CD4-positive, alpha-beta memory T cell (primary cell): ENCODE data around the gene CCL21. TPM values are rescaled to one million over a fixed set of nuclear protein-coding genes. Genes with fewer than 3 reads are reported as not detected.
"Not testable (repeated sequence)": the region's sequence is repeated elsewhere in the genome, so short reads cannot be mapped to it uniquely, and the experiment has no call there.

ENCODE experiments used
- CTCF ChIA-PET: fragments of 350-600 bp; sonication (Branson Sonifier 250); formaldehyde crosslinking; loops from one replicate; lab custom pipeline; 2021; ENCODE audit warnings: inconsistent platforms; ENCODE audit not compliant: partially characterized antibody; lab: Charles Lee
- POLR2A ChIA-PET: fragments of 350-600 bp; sonication (Branson Sonifier 250); formaldehyde crosslinking; loops from one replicate; lab custom pipeline; 2021; ENCODE audit not compliant: partially characterized antibody; lab: Charles Lee
- DNase-seq, 5 donors: peaks; one replicate each; pipeline versions ENCODE4 v3.0.0 to v3.0.0-alpha.2; 2020 to 2022; ENCODE audit warnings: mixed read lengths in 1 of 5
- H3K27ac ChIP-seq: one replicate; pipeline ENCODE4 v1.7.0; 2013; ENCODE audit warnings: low read depth, low read length
- H3K27me3 ChIP-seq: 2 replicates; pipeline ENCODE4 v1.7.0; 2013; ENCODE audit warnings: mild to moderate bottlenecking, low read length, moderate library complexity; ENCODE audit not compliant: insufficient read depth
- H3K36me3 ChIP-seq: 2 replicates; pipeline ENCODE4 v1.7.0; 2013; ENCODE audit warnings: mild to moderate bottlenecking, low read length, moderate library complexity; ENCODE audit not compliant: insufficient read depth
- H3K4me1 ChIP-seq: 2 replicates; pipeline ENCODE4 v1.7.0; 2013; ENCODE audit warnings: mild to moderate bottlenecking, low read length, moderate library complexity; ENCODE audit not compliant: insufficient read depth
- H3K4me3 ChIP-seq, 2 donors: one replicate each; pipeline ENCODE4 v1.7.0; 2013; ENCODE audit warnings: low read length in 2 of 2, mild to moderate bottlenecking in 1 of 2
- H3K9me3 ChIP-seq, 2 donors: one replicate each; pipeline ENCODE4 v1.7.0; 2013; ENCODE audit warnings: low read length in 2 of 2, control low read depth in 1 of 2; ENCODE audit not compliant: control insufficient read depth in 1 of 2
- H3K27ac Mint-ChIP-seq, 7 donors: one replicate each; pipeline ENCODE4 v1.8.0; 2020 to 2021; ENCODE audit warnings: mixed read lengths in 7 of 7, mild to moderate bottlenecking in 6 of 7, inconsistent platforms in 3 of 7, moderate library complexity in 3 of 7
- H3K27me3 Mint-ChIP-seq, 2 donors: one replicate each; pipeline ENCODE4 v1.8.0; 2020 to 2021; ENCODE audit warnings: mixed read lengths in 2 of 2
- H3K36me3 Mint-ChIP-seq, 2 donors: one replicate each; pipeline ENCODE4 v1.8.0; 2020 to 2021; ENCODE audit warnings: mixed read lengths in 2 of 2, inconsistent platforms in 1 of 2, mild to moderate bottlenecking in 1 of 2
- H3K4me1 Mint-ChIP-seq, 4 donors: one replicate each; pipeline ENCODE4 v1.8.0; 2020 to 2021; ENCODE audit warnings: mixed read lengths in 4 of 4, mild to moderate bottlenecking in 1 of 4
- H3K4me3 Mint-ChIP-seq, 8 donors: one replicate each; pipeline ENCODE4 v1.8.0; 2020 to 2021; ENCODE audit warnings: mixed read lengths in 8 of 8, mild to moderate bottlenecking in 7 of 8, moderate library complexity in 6 of 8, inconsistent platforms in 3 of 8
- H3K9me3 Mint-ChIP-seq, 8 donors: one replicate each; pipeline ENCODE4 v1.8.0; 2020 to 2021; ENCODE audit warnings: mixed read lengths in 8 of 8, mild to moderate bottlenecking in 5 of 8, inconsistent platforms in 3 of 8, moderate library complexity in 1 of 8
- intact Hi-C: fragments of 100-400 bp; cut with micrococcal nuclease; formaldehyde crosslinking; loops from one replicate; pipeline ENCODE4 v1.15.1; 2023
- polyA plus RNA-seq, 2 donors: library from polyadenylated mRNA; unstranded; fragments of 300-500 nt; fragmentation: Illumina TruSeq; gene quantifications; one replicate each; pipeline ENCODE4 v1.2.3, GENCODE V29; 2021
- total RNA-seq, 2 experiments: library from RNA; stranded (reverse); gene quantifications; one replicate each; pipeline ENCODE4 v1.2.3, GENCODE V29; 2021

The CCL21 gene
- total and polyA plus RNA-seq, 4 experiments from 2014 or later, result not detected

DNA sequence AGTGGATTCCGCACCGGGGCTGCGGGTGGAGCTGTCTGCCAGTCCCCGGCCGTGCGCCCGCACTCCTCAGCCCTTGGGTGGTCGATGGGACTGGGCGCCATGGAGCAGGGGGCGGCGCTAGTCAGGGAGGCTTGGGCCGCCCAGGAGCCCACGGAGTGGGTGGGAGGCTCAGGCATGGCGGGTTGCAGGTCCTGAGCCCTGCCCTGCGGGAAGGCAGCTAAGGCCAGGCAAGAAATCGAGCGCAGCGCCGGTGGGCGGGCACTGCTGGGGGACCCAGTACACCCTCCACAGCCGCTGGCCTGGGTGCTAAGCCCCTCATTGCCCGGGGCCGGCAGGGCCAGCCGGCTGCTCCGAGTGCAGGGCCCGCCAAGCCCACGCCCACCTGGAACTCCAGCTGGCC, 30.2 kb upstream of the CCL21 start:
- H3K27ac Mint-ChIP-seq, H3K4me1 ChIP-seq, H3K27me3 ChIP-seq, H3K4me3 Mint-ChIP-seq, H3K27ac ChIP-seq, H3K4me1 Mint-ChIP-seq, H3K9me3 ChIP-seq, CTCF ChIA-PET, H3K36me3 ChIP-seq, H3K36me3 Mint-ChIP-seq, H3K9me3 Mint-ChIP-seq, H3K4me3 ChIP-seq, intact Hi-C loops, POLR2A ChIA-PET, DNase-seq: not testable (repeated sequence)
- H3K27me3 Mint-ChIP-seq, result peaks cover 17% of the 10 kb centered on the region in 2 donors

DNA sequence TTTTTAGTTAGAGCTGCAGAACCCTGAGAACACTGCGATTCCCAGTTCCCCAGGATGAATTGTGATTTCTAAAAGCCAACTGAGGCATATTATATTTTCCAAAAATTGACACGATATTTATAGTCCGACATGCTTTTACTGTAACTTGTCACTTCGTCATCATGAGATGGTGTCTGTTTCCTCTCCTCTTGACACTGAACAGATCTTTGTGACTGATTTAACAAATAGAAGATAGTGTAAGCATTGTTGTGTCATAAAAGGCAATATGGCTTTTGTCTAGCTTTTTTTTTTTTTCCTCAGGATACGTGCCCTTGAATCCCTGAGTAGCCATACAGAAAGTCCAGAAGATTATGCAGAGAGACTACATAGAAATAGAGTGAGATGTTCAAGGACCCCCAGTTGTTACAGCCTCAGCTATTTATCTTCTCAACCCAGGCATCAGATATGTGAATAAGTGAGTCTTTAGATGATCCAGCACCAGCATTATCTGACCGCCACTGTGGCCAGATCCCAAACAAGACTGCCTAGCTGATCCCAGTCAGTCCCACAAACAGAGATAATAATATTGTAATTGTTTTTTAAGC, 27.8 kb upstream of the CCL21 start:
- Mint-ChIP-seq H3K9me3 (peaks cover 0 to 2% (median 0%) of the 10 kb centered on the region in 8 donors), H3K36me3 (no peaks in the 10 kb centered on the region), H3K27me3 (peaks cover 15 to 17% of the 10 kb centered on the region in 2 donors), H3K4me3 (no peak overlapping the region), H3K4me1 (no peaks in the 10 kb centered on the region), H3K27ac (peak overlapping the region in 1 of 7 donors; percentile 12)
- Histone ChIP-seq H3K36me3 (no peaks in the 10 kb centered on the region), H3K27ac (no peak overlapping the region), H3K27me3 (peaks cover 4% of the 10 kb centered on the region), H3K4me3 (no peak overlapping the region), H3K9me3 (no peaks in the 10 kb centered on the region), H3K4me1 (no peaks in the 10 kb centered on the region)
- intact Hi-C loops, result no loop called here
- DNase-seq, result no peak
- CTCF ChIA-PET, result no interaction called here
- POLR2A ChIA-PET, result no interaction called here

DNA sequence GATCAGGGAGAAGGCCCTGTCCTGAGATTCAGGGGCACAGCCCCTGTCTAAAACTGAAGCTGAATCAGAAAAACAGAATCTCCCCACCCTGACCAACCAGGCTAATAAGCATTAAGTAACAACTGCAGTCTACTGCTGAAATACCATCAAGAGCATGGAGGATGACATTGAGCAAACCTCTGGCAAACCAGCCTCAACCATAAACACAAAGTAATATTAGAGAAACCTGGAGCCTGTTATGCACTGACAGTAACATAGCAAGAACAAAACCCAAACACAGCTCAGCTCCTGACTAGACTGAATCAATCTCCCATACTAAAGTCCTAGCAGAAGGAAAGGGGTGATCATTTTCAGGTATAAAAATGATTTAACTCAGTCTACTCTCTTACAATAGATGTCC, 24.8 kb upstream of the CCL21 start:
- intact Hi-C loops, result no loop called here
- H3K27me3 ChIP-seq, result peaks cover 4% of the 10 kb centered on the region
- no peaks in the 10 kb centered on the region for H3K4me1 ChIP-seq
- POLR2A ChIA-PET, result no interaction called here
- no peak for DNase-seq
- Mint-ChIP-seq H3K4me3 (no peak overlapping the region), H3K27me3 (peaks cover 8 to 16% of the 10 kb centered on the region in 2 donors), H3K36me3 (no peaks in the 10 kb centered on the region), H3K9me3 (no peaks in the 10 kb centered on the region), H3K4me1 (no peaks in the 10 kb centered on the region), H3K27ac (no peak overlapping the region)
- no peaks in the 10 kb centered on the region for H3K36me3 ChIP-seq
- H3K4me3 ChIP-seq, result no peak overlapping the region
- no peak overlapping the region for H3K27ac ChIP-seq
- no peaks in the 10 kb centered on the region for H3K9me3 ChIP-seq
- CTCF ChIA-PET, result no interaction called here

DNA sequence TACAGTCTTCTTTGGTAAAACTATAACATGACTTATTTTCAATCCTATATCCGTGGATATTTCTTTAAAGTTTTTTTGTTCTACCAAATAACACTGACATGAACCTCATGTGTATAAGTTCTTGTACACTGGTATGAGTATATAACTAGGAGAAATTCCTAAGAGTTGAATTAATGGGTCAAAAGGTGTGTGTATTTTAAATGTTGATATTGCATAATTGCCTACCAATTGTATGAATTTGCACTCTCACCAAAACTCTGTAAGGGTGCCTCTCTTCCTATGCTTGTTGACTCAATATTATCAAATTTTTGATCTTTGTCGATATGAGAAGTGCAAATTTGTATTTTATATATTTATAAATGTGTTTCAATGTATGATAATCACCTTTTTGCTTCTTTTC, 22.9 kb upstream of the CCL21 start:
- Mint-ChIP-seq H3K4me1 (no peaks in the 10 kb centered on the region), H3K4me3 (no peak overlapping the region), H3K9me3 (no peaks in the 10 kb centered on the region), H3K27ac (no peak overlapping the region), H3K27me3 (peaks cover 2 to 7% of the 10 kb centered on the region in 2 donors), H3K36me3 (no peaks in the 10 kb centered on the region)
- Histone ChIP-seq H3K27ac (no peak overlapping the region), H3K4me3 (no peak overlapping the region), H3K27me3 (no peaks in the 10 kb centered on the region), H3K9me3 (no peaks in the 10 kb centered on the region), H3K36me3 (no peaks in the 10 kb centered on the region), H3K4me1 (no peaks in the 10 kb centered on the region)
- intact Hi-C loops, result no loop called here
- ChIA-PET POLR2A (no interaction called here), CTCF (no interaction called here)
- DNase-seq, result no peak

DNA sequence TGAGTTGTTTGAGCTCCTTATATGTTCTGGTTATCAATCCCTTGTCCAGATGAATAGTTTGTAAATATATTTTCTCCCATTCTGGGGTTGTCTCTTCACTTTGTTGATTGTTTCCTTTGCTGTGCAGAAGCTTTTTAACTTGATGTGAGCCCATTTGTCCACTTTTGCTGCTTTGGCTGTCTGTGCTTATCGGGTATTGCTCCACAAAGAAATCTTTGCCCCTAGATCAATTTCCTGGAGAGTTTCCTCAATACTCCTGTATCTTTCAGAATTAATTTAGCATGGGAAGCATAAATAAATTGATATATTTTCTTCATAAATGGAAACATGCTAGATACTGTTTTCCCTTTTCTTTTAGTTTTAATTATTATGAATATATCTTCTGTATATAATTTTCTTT, 22.5 kb upstream of the CCL21 start:
- Mint-ChIP-seq H3K27ac (no peak overlapping the region), H3K4me1 (no peaks in the 10 kb centered on the region), H3K36me3 (no peaks in the 10 kb centered on the region), H3K4me3 (no peak overlapping the region), H3K27me3 (peaks cover 0 to 4% of the 10 kb centered on the region in 2 donors), H3K9me3 (no peaks in the 10 kb centered on the region)
- ChIA-PET CTCF (no interaction called here), POLR2A (no interaction called here)
- no peaks in the 10 kb centered on the region for H3K27me3 ChIP-seq
- H3K4me3 ChIP-seq, result no peak overlapping the region
- DNase-seq, result no peak
- no peaks in the 10 kb centered on the region for H3K36me3 ChIP-seq
- intact Hi-C loops, result no loop called here
- H3K9me3 ChIP-seq, result no peaks in the 10 kb centered on the region
- H3K4me1 ChIP-seq, result no peaks in the 10 kb centered on the region
- H3K27ac ChIP-seq, result no peak overlapping the region

DNA sequence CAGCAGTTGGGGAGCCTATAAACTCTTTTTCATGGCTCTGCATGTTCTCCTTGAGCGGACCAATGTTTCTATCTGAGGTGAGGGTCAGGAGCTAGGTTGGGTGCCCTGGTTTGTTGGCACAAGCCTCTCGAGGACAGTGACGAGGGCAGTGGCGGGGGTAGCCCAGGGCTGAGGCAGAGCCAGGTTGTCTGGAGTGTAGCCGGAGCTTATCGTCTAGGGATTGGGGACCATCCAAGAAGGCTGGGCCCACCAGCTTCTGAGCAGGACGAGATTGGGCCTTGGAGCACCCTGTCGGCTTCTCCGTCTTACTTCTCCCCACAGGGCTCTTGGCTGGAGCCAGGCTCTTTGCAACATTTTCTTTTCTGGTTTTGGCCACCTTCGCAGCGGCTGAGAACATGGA, 13.2 kb upstream of the CCL21 start:
- CTCF ChIA-PET, result interaction anchor here (1.0 kb wide), 1 partner anchor 21 kb away, joined by 5 read pairs; no protein-coding TSS in a partner anchor
- intact Hi-C loops, result no loop called here

DNA sequence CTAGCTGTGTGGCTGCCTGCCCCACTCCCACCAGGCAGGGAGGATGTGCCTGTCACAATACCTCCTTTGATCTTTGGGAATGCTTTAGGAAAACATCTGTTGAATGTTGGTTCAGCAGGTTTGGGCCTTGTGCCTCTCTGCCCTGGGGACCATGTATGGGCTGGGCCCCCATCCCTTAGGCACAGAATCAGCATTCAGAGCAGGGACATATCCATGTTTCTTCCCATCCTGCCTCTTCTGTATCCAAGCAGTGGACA, 9.8 kb upstream of the CCL21 start:
- H3K27ac ChIP-seq, H3K4me3 ChIP-seq, H3K9me3 ChIP-seq, H3K9me3 Mint-ChIP-seq, H3K27ac Mint-ChIP-seq, H3K4me3 Mint-ChIP-seq, POLR2A ChIA-PET, H3K36me3 Mint-ChIP-seq, H3K4me1 Mint-ChIP-seq, H3K36me3 ChIP-seq, intact Hi-C loops, H3K27me3 Mint-ChIP-seq, H3K4me1 ChIP-seq, DNase-seq, CTCF ChIA-PET, H3K27me3 ChIP-seq: not testable (repeated sequence)

More for the DNA sequence above, 13.2 kb upstream of the CCL21 start:
- H3K9me3 ChIP-seq, result no peaks in the 10 kb centered on the region
- Mint-ChIP-seq H3K27ac (no peak overlapping the region), H3K36me3 (no peaks in the 10 kb centered on the region), H3K4me3 (no peak overlapping the region), H3K9me3 (no peaks in the 10 kb centered on the region), H3K4me1 (peaks cover 0 to 3% (median 0%) of the 10 kb centered on the region in 4 donors), H3K27me3 (no peaks in the 10 kb centered on the region)
- DNase-seq, result no peak
- H3K4me1 ChIP-seq, result no peaks in the 10 kb centered on the region
- H3K27ac ChIP-seq, result no peak overlapping the region
- H3K27me3 ChIP-seq, result no peaks in the 10 kb centered on the region
- POLR2A ChIA-PET, result no interaction called here
- H3K4me3 ChIP-seq, result no peak overlapping the region
- no peaks in the 10 kb centered on the region for H3K36me3 ChIP-seq
